Epidermal melanocyte (primary cell): ENCODE measurements around the gene OR6S1.

Experiments
- DNase-seq: peaks from one replicate; pipeline ENCODE4 v3.0.0; 2011; ENCODE audit warnings: low spot score; ENCODE audit not compliant: insufficient read length

The OR6S1 gene, protein sequence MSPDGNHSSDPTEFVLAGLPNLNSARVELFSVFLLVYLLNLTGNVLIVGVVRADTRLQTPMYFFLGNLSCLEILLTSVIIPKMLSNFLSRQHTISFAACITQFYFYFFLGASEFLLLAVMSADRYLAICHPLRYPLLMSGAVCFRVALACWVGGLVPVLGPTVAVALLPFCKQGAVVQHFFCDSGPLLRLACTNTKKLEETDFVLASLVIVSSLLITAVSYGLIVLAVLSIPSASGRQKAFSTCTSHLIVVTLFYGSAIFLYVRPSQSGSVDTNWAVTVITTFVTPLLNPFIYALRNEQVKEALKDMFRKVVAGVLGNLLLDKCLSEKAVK

DNA sequence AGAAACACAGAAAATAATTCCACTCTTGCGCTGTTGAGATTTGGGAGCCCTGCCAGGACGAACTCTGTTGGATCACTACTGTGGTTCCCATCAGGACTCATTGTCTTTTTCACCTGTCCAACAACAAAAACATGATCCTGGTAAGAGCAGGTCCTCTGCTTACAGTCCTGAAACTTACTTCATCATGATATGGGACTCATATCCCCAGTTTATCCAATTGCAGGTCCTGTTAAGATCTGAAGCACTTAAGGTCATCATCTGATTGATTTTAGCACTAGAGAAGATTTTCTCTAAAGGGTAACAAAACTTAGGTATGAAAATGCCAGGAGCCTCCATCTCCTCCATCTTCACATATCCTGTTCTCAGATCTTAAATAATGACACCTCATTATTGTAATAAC is at the start of gene OR6S1:
Gene OR6S1, minus strand, starts transcription at position 101 of the 400 bp plus-strand sequence. Its CDS starts 0 bp downstream, at position 101.
- DNase-seq, result no peak

DNA sequence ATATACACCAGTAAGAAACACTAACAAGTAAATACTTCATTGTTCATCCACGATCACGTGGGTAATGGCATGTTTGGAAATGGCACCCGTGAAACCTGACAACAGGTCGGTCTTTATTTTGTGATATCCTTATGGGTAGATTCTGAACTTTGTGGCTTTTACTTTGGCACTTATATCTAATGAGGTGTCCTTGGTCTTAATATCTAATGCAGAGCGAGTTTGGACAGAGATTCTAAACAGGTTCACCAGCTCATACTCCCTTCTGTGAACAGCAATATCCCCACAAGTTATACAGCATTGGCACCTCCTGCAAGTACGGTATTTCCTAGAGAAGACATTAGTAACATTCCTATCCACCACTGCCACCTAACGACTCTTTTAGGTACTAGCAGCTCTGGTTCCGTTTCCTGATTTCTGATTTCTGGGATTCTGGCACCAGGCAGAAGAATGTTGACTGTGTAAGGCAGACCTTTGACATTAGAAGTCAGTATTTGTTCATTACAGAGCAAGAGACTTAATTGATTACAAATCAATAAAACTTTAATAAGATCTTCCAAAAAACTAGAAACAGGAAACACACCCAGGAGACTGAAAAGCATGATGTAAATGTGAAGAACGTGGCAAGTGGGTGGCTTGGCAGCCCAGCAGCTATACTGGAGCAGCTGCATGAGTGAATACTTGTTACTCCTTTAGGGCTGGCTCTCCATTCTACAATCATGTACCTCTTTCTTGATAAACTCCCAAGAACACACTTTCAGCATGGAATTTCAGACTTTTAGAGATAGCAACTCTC is 49.6 kb upstream of the OR6S1 start:
- DNase-seq, result no peak

DNA sequence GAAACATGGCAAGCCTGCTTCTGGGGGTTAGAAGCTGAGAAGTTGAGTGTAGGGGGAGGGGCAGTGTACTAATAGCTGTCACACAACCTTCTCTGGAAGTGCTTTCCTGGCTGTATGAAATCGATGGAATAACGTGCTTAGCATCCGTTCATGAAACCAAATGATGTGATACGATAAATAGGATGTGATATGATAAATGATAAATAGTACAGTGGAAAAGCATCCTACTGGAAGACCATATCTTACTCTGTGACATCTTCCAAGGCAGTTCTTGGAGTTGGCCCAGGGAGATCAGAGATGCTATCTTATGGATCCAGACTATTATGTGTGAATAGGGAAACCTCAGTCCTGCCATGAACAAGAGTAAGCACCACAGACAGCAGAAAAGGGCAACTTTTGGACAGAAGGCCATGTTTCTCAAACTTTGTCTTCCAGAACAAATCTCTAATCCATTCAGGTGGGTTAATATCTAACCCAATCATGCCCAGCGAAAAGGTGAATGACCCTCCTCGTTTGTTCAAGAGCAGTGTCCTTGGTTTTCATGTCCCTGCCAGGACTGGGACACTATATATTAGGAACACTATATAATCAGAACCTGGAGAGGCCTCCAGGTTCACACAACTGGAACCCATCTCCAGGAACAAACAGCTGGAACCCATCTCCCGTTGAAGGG is 46.8 kb upstream of the OR6S1 start, which contains the start of gene ANG:
Gene ANG, plus strand, starts transcription at position 598 of the 673 bp plus-strand sequence. CDS start 4,801 bp downstream, outside the sequence.
- DNase-seq, result no peak

DNA sequence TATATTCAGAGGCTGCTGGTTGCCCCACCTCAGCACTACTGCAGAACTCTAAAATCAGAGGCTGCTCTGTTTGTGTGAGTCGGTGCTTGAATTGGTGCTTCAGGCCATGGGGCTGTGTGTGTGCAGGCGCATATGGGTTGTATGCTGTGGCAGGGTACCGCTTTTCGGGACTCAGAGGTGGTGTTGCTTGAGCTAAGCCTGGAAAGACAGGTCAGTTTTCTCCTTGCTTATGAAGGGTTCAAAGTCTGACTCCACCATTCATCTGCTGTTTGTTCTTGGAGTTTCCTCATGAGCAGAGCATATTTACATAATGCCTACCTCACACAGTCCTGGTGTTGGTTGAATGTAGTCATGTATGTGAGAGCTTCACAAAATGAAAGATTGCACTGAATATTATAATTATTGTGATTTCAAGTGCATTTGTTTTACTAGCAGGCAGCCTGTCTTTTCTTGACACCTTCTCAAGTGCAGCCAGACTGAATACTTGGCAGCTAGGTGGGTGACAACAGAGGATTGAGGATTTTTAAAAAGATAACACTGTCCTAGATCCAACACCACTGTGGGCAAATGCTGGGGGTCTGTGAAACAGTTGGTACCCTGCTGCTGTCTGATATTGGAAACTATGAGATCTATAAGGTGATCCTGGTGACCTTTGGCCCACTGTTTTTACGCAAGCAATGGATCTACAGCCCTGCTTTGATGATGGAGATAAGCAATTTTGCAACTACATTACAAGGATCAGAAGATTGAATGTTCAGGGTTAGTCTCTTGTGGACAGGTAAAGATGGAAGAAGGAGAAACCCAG is 46.1 kb upstream of the OR6S1 start:
- DNase-seq, result no peak

DNA sequence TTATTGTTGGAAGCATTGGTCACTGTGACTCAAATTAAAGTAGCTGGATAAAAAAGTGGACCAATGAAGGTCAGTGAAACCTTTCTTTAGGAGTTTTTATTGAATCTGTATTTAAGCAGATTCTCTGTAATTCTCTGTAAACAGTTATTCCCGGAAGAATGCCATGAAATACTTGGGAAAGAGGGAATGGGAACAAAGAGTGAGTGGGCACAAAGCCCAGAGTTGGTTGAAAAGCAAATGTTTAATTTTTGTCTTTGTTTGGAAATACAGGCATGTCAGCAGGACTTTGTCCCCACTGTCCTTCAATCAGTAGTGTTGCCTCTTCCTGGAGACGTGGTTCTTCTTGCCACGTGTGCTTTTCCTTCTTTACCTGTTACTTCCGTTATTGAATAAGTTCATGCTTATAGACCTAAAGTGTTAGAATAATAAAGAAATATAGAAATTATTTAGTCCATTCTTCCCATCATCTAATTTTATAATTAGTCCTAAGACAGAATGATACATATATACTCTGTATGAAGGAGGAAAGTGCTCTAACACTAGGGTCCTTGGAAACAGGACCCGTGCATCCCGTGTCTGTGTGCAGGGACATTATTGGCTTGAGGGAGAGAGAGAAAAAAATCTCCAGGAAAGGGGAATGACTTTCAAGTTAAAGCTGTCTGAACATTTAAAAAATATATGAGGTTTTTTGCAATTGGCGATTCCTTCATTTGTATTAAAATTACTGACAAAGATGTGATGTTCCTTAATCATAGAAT is 45.1 kb upstream of the OR6S1 start:
- DNase-seq, result no peak

DNA sequence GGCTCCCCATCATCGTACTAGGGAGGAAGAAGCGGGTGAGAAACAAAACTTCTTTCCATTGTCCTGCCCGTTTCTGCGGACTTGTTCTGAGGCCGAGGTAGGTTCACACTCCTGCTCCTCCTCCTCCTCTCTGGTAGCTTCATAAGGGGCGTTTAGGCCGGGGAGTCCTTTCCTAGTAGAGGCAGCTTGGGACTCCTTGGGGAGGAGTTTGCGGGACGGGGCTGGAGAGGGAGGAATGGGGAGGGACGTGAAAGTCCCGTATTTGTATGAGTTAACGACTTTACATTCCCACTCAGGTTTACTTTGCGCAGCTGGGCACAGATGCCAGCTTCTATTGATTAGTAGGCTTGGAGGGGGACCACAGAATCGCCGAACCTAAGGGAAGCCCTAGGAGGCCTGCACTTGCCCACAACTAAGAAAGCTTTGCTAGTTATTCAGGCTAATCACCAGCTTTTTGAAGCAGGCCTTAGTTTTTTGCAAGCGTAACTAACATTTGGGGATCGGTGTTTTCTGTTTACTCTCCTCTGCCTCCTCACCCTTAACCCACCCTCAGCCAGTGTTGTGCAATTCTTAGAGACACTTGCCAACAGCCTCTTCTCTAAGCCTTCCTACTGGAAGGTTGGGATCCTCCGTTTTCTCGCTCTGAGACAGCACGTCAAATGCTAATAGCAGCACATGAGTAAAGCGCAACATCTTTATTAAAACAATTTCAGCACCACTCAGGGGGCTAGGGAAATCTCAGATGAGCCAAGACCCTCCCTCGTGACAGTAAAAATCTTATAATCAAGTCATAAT is 43.4 kb upstream of the OR6S1 start:
- DNase-seq, result no peak

DNA sequence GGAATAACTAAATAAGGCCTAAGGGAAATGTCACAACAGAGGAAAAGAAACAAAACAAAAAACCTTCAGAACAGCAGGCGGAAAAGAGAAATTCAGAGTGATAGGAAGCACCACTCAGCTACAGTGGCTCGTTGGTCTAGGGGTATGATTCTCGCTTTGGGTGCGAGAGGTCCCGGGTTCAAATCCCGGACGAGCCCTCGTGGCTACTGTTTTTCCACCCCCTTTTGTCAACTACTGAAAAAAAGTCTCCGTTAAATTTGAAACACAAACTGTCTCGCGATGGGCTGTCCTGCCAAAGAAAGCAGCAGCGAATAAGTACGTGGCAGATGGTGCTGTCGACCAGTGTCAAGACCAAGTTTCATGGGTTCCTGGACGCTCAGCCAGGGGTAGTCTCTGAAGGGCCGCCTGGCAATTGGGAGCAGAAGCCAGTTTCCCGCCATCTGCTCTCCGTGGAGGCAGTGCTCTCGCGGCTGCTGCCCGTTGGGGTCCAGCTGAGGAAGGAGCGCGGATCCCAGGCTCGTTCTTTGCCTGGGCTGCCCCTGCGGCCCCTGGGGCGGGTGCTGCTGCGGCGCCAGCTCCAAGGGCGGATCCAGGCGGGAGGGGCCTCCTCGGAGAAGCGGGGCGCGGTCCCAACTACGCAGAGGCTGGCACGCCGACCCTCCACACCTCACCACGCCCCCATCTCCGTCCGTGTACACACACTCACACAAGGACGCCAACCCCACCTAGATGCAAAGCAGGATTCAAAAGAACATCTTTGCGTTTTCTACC is 42.6 kb upstream of the OR6S1 start, which contains the start of gene RNASE4:
Gene RNASE4, plus strand, starts transcription at position 670 of the 771 bp plus-strand sequence. CDS start 14,812 bp downstream, outside the sequence.
- DNase-seq, result no peak

DNA sequence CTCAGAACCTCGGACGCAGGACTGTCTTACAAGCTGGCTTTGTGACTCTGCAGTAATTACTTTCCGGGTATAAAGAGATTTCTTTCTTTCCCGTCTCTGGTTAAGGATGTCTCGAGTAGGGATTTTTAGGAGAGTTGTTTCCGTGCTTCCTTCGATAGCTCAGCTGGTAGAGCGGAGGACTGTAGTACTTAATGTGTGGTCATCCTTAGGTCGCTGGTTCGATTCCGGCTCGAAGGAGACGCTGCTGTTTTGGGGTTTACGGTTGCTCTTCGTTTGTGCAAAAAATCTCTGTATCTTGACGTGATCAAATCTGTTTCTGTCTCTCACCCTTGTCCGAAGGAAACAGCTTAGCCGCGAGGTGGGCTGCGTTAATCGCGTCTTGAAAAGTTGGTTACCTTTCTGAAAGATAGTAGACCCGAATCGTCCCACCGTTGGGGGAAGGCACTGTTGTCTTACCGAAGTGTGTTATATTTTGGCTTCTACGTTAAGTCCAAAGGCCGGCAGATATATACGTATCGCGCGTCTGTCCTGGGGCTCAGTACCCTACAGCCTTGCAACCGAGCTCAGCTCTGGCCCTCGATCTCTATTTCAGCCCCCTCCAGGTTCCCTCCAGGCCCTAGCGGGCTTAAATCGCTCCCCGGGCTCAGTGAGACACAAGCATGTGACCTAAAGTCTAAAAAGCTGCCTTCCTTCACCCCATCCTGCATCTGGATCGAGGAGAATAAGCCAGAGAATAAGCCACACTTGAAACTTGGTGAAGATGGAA is 41.8 kb upstream of the OR6S1 start:
- DNase-seq, result no peak

DNA sequence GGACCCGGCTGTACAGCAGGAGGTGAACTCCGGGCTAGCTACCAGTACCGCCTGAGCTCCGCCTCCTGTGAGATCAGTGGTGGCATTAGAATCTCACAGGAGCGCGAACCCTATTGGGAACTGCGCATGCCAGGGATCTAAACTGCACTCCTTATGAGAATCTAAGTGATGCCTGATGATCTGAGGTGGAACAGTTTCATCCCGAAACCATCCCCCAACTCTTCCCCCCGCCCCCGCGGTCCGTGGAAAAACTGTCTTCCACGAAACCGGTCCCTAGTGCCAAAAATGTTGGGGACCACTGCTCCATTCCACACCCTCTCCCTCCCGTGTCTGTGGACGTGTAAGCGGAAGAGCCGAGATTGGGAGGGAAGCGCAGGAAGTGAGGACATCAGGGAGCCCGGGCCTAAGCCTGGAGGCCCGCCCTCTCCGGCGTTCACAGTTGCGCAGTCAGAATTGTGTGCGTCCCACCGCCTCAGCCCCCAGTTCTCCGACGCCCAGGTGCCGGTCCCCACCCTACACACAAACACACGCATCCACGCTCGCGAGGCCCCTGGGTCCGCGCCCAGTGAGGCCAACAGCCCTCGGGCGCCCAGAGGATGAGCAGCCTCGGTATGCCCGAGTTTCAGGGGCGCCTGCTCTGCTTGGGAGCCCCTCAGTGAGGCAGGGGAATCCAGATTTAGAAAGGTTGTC is 41.1 kb upstream of the OR6S1 start:
- no peak for DNase-seq

DNA sequence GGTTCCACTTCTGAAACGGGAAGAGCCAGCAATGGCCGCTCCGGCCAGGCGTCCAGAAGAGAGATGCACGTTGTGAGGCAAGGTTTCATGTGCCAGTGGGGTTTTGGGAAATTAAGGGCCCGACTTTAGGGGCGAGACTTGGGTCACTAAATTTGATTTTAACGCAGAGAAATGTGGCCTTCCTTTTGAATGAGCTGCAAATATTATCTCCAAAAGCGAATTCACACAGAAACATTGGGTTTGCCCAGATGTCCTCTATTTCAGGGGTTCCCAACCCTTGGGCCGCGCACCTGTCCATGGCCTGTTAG is 40.6 kb upstream of the OR6S1 start:
- no peak for DNase-seq

DNA sequence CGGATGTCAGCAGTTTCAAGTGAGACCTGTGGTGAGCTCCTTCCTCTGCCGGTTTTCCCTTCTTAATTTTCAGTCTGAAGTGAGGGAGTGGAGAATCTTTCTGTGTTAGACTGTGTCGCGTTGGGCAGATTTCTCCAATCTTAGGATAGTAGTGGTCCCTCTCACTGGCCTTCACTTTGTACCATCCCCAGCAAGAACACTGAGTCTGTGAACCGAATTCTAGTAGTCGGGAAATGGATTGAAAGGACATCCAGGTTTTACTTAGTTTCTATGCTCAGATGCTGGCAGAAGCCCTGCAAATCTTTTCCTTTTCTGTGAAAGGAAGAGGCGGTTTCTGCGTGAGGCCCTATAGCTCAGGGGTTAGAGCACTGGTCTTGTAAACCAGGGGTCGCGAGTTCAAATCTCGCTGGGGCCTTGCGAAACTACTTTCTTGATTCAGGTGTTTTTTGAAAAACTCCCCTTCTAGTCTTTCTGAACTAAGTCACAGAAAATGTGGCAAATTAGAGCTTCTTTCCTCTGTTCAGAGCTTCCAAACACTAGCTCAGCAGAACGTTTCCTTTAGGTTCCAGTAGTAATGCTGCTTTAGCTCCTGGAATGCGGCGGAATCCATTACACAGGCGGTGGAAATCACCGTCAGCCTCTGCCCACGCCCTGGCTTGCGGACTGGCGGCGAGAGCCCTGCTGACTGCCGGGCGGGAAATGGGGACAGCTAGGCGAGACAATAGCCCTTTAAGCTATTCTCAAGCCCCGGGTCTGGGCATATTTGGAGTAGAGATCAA is 40.0 kb upstream of the OR6S1 start:
- peak; percentile 23 for DNase-seq

DNA sequence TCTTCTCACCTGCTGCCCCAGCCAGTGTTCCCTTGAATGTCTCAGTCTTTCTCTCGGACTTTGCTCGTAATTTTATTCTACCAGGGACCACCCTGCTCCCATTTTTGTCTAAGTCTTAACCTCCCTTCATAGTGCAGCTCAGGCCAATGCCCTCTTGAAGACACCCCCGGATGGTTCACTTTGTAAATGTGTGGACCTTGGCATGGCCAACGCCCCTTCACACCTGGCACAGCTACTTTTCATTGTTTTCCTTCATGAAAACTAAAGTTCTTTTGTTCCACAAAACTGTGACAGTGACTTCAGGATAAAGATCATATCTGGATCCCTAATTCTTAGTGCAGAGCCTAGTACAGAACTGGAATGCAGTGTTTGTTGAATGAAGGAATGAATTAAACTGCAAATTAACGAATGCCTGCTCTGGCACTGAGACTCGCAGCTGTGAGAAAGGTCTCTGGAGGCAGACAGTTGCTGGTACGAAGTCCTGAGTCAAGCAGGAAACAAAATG is 39.4 kb upstream of the OR6S1 start:
- peak; percentile 48 for DNase-seq

DNA sequence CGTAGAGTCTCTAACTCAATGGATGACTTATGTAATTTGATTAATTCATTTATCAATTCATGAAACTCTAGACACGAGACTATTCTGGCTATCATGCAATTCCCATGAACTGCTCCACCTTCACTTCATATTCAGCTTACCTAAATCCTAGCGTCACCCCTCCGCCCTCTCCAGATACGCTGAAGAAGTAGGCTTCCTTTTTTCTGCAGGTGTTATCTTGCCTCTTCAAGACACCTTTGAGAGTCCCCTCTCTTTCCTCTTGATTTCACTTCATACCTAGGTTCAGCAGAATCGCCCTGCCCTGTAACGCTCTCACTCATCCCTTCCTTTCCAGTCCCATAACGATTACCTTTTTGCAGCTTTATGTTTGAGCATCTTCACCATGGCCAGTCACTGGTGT is 38.9 kb upstream of the OR6S1 start:
- DNase-seq, result no peak

DNA sequence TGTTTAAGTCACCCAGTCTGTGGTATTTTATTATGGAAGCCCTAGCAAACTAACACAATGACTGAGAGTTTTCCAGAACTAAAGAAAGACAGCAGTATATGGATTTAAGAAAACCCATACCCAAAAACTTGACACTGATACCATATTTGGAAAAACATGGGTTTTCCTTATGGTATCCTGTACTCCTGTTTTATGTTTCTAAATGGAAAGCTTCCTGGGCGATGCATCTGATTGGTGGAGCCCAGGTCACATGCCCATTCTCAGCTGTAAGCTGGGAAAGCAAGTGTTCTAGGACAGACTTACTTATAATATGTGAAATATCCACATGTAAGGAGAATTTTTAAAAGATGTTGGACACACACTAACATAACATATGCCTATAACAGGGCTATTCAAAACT is 38.4 kb upstream of the OR6S1 start:
- DNase-seq, result no peak

DNA sequence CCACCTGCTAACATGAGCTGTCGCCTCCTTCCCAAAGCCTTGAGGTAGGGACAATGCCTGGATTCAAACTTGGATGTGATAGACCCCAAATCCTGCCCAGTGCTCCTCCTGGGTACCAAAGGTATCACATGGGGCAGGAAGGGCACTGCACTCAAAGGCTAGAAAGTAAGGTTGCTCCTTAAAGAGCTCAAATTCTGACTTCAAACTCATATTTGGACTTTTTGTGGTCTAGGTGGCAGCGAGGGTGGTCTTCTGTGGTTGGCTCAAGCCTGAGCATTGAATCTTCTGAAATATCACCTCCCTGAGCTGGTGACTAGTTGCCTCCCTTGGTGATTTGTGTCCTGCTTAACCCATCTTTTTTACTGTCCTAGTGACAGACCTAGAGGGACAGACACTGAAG is 34.6 kb upstream of the OR6S1 start:
- DNase-seq, result no peak

DNA sequence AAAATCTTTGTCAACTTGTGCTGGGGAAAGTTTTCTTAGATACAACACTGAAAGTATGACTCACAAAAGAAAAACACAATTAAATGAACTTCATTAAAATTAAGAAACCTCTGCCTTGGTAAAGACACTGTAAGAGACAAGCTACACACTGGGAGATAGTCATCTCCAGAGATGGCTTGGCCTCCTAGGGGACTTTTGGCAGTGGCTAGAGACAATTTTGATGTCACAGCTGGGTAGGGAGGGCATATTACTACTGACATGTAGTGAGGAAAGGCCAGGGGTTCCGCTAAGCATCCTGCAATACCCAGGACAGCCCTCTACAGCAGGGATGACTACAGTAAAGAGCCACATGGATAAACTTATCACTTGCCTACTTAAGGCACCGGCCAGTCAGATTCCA is 34.2 kb upstream of the OR6S1 start:
- DNase-seq, result no peak
